ENCODE data around the gene CARD11. TPM values are rescaled to one million over a fixed set of nuclear protein-coding genes. Genes with fewer than 3 reads are reported as not detected.

The CARD11 gene
- total RNA-seq, 1 donor from 2014 or later, result 1.7 TPM

- peak overlapping the region; percentile 37 for H3K27ac Mint-ChIP-seq (ENCODE audit: unreplicated experiment)
- DNase-seq (ENCODE audit: low spot score), result no peak
- H3K9me3 Mint-ChIP-seq (ENCODE audit: low read depth), result no peaks in the 10 kb centered on the region
- H3K4me3 Mint-ChIP-seq (ENCODE audit: unreplicated experiment), result no peak overlapping the region
- H3K4me1 Mint-ChIP-seq (ENCODE audit: low read depth), result peaks cover 30% of the 10 kb centered on the region
- H3K27me3 Mint-ChIP-seq (ENCODE audit: low read depth), result no peaks in the 10 kb centered on the region
- no peak for TF ChIP-seq CTCF (IDR thresholded peaks at IDR 0.05)
- H3K36me3 Mint-ChIP-seq (ENCODE audit: low read depth), result no peaks in the 10 kb centered on the region
Measured at GRCh38 chr7:3083350-3083749, 39.7 kb upstream of the CARD11 start.

- H3K4me1 Mint-ChIP-seq (ENCODE audit: low read depth), result peaks cover 27% of the 10 kb centered on the region
- no peak for DNase-seq (ENCODE audit: low spot score)
- H3K9me3 Mint-ChIP-seq (ENCODE audit: low read depth), result no peaks in the 10 kb centered on the region
- peak overlapping the region; percentile 37 for H3K27ac Mint-ChIP-seq (ENCODE audit: unreplicated experiment)
- H3K36me3 Mint-ChIP-seq (ENCODE audit: low read depth), result no peaks in the 10 kb centered on the region
- no peak for TF ChIP-seq CTCF (IDR thresholded peaks at IDR 0.05)
- H3K27me3 Mint-ChIP-seq (ENCODE audit: low read depth), result no peaks in the 10 kb centered on the region
- no peak overlapping the region for H3K4me3 Mint-ChIP-seq (ENCODE audit: unreplicated experiment)
Measured at GRCh38 chr7:3082831-3083230, 39.2 kb upstream of the CARD11 start.

GRCh38 chr7:3082386-3082785 is 38.7 kb upstream of the CARD11 start:
- Mint-ChIP-seq H3K9me3 (ENCODE audit: low read depth) (no peaks in the 10 kb centered on the region), H3K36me3 (ENCODE audit: low read depth) (no peaks in the 10 kb centered on the region), H3K4me3 (ENCODE audit: unreplicated experiment) (no peak overlapping the region), H3K27ac (ENCODE audit: unreplicated experiment) (no peak overlapping the region), H3K4me1 (ENCODE audit: low read depth) (peaks cover 24% of the 10 kb centered on the region), H3K27me3 (ENCODE audit: low read depth) (no peaks in the 10 kb centered on the region)
- DNase-seq (ENCODE audit: low spot score), result no peak
- no peak for TF ChIP-seq CTCF (IDR thresholded peaks at IDR 0.05)

GRCh38 chr7:3080106-3080505 is 36.4 kb upstream of the CARD11 start:
- Mint-ChIP-seq H3K4me3 (ENCODE audit: unreplicated experiment) (no peak overlapping the region), H3K27ac (ENCODE audit: unreplicated experiment) (no peak overlapping the region), H3K36me3 (ENCODE audit: low read depth) (no peaks in the 10 kb centered on the region), H3K27me3 (ENCODE audit: low read depth) (no peaks in the 10 kb centered on the region), H3K4me1 (ENCODE audit: low read depth) (peaks cover 9% of the 10 kb centered on the region), H3K9me3 (ENCODE audit: low read depth) (peaks cover 11% of the 10 kb centered on the region)
- no peak for DNase-seq (ENCODE audit: low spot score)
- TF ChIP-seq CTCF (IDR thresholded peaks at IDR 0.05), result no peak

- peaks cover 8% of the 10 kb centered on the region for H3K4me1 Mint-ChIP-seq (ENCODE audit: low read depth)
- H3K27ac Mint-ChIP-seq (ENCODE audit: unreplicated experiment), result no peak overlapping the region
- peaks cover 12% of the 10 kb centered on the region for H3K9me3 Mint-ChIP-seq (ENCODE audit: low read depth)
Measured at GRCh38 chr7:3078514-3078913, 34.8 kb upstream of the CARD11 start.

More at GRCh38 chr7:3078514-3078913, 34.8 kb upstream of the CARD11 start:
- no peak for TF ChIP-seq CTCF (IDR thresholded peaks at IDR 0.05)
- H3K36me3 Mint-ChIP-seq (ENCODE audit: low read depth), result no peaks in the 10 kb centered on the region
- no peak overlapping the region for H3K4me3 Mint-ChIP-seq (ENCODE audit: unreplicated experiment)
- peaks cover 2% of the 10 kb centered on the region for H3K27me3 Mint-ChIP-seq (ENCODE audit: low read depth)
- DNase-seq (ENCODE audit: low spot score), result no peak

Data from chondrocyte (in vitro differentiated cells).